G401.6 (cell line): ENCODE measurements around the gene KIF5A.
"Not testable (repeated sequence)": the region's sequence is repeated elsewhere in the genome, so short reads cannot be mapped to it uniquely, and the experiment has no call there.

Experiments
- FAIRE-seq: peaks from 2 replicates; lab custom pipeline; 2012; peaks lifted over from hg19 to GRCh38; lab: Jason Lieb, UNC

KIF5A gene

DNA sequence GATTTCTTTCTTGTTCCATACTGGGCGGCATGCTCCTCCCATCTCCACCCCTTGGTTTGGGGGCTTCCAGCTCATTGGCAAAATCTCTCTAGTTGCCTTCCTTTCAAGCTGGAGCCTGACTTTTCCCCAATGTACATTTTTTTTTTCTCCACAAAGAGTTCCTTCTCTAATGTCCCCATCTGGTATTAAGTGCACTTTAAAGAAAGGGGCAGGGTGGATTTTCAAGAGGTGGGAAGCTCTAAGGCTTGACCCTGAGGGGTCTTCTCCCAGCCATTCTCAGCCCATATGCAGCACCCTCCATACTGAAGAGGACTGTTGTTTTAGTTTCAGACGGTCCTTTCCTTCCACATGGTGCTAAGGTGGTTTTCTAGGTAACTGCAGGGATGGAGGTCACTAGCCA lies 35.3 kb downstream of the KIF5A start:
- FAIRE-seq: no peak

DNA sequence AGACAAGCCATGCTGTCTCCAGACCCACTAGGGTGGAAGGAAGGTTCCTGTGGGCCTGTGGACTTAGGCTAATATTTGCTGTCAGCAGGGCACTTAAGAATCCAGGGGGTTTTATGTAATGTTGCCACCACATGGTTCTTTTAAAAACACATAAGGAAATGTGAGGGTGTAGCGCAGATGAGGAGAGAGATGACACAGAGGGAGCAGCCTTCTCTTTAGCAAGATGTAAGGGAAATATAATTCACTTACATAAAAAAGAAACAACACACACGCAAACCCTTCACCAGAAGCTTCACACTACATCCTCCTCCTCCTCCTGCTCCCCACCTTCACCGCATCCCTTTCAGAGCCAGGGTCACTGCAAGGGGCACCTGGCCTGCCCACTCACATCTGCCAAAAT lies 36.3 kb downstream of the KIF5A start:
- FAIRE-seq: no peak

GRCh38 chr12:57586832-57587429 lies 37.1 kb downstream of the KIF5A start:
- no peak for FAIRE-seq

DNA sequence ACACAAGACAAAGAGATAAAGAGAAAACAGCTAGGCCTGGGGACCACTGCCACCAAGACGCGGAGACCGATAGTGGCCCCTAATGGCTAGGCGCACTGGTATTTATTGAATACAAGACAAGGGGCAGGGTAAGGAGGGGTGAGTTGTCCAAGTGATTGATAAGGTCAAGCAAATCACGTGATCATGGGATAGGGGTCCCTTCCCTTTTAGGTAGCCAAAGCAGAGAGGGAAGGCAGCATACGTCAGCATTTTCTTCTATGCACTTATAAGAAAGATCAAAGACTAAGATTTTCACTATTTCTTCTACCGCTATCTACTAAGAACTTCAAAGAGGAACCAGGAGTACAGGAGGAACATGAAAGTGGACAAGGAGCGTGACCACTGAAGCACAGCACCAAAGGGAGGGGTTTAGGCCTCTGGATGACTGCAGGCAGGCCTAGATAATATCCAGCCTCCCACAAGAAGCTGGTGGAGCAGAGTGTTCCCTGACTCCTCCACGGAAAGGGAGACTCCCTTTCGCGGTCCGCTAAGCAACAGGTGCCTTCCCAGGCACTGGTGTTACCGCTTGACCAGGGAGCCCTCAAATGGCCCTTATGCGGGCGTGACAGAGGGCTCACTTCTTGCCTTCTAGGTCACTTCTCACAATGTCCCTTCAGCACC lies 39.2 kb downstream of the KIF5A start:
- not testable (repeated sequence) for FAIRE-seq

DNA sequence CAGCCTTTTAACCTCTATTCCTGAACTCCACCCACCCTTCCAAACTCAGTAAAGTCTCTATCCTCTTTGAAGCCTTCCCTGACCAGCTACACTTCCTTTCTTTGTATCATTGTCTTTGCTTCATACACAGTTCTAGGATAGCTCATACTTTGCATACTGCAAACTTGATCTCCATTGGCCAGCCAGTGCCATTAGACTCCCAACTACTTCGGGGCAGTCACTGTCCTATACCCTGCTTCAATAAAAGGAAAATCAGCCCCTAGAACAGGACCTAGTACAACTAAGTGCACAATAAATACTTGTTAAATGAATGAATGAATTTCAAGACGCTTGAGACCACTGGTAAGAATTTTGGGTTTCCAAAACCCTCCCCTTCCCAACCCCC lies 40.6 kb downstream of the KIF5A start:
- FAIRE-seq: no peak

- FAIRE-seq: no peak
These were observed 41.3 kb downstream of the KIF5A start, which contains the start of gene PIP4K2C for GRCh38 chr12:57590864-57591781. Gene PIP4K2C (plus strand): TSS chr12:57591192. CDS start chr12:57591290, 98 bp downstream.

DNA sequence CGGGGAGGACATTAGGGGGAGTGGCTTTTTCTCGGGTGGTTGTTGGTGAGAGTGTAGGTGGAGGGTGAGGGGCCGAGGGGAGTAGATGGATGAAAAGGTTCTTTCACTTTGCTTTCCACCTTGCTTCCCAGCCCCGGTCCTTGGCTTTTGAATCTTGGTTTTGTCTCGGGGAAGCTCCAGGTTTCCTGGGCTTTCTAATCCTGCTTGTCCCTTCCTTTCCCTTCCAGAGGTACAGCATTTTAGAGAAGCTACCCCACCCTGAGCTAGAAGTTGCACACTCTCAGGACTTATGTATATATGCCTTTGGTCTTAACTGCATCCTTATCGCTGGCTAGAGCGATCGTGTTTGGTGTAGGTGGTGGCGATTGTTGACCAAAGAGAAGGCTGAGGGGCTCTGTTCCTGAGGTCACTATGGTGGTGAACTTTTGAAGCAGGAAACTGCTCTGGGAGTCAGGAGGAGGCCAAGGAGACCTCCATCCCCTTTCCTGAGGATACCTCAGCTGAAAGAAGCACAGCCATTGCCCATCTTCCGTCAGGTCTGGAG lies 42.0 kb downstream of the KIF5A start:
- no peak for FAIRE-seq

DNA sequence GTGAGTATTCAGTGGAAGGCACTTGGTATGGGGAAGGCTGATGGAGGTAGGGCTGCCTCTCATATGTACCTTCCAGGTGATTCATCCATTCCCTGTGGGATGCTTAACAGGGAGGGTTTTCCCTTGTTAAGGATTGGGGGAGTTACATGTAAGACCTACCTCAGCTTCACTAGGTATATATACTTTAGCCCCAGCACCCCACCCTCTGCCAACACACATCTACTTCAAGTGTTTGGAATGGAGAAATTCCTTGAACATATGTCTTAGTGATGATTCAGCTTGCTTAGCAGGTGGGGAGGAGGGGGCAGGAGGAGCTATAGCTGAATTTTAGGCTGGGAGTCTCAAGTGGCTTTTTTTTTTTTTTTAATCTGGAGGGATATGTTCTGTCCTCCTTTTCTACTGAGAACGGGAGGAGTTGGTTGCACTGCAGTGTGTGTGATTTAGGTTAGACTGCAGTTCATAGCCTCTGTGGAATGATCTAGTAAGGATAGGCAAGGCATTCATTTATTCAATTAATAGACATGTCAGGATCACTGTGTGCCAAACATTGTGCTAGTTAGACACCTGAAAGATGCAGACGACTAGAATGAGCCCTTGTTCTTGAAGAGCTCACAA lies 42.8 kb downstream of the KIF5A start:
- no peak for FAIRE-seq

DNA sequence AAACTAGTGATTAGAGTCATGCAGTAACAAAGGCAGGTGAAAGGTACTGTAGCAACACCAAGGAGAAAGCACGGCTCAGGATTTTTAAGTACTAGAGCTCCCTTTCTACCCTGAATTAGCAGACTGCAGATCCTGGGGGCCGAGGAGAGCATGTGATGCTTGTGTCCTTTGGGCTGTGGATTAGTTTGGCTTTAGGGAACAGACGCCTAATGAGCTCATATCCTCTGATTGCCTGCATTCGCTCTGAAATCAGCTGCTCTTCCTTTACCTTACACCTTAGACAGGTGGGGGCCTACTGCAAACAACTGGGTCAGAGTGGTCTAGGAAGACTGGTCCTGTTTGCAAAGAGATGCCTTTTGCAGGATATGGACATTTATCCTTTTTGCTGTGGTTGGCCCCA lies 43.3 kb downstream of the KIF5A start:
- FAIRE-seq: no peak

- no peak for FAIRE-seq
These were observed 50.6 kb downstream of the KIF5A start for GRCh38 chr12:57600395-57600794.

DNA sequence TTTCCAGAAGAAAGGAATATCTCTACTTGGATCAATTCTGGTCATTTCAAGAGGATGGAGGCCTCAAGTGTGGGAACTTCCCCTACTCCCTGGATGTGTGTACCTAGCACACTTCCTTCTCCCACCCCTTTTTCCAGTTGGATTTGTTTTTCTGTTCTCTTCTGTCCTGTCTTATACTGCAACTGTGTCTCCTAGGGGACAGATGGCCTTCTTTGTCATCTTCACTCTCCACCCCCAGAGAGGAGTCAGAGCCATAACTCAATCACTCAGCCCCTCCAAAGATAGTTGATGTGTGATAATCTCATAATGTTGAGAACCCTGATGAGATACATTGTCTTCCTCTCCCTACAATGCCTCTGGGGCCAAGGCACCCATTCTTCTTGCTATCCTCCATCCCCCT lies 52.7 kb downstream of the KIF5A start:
- FAIRE-seq: no peak

DNA sequence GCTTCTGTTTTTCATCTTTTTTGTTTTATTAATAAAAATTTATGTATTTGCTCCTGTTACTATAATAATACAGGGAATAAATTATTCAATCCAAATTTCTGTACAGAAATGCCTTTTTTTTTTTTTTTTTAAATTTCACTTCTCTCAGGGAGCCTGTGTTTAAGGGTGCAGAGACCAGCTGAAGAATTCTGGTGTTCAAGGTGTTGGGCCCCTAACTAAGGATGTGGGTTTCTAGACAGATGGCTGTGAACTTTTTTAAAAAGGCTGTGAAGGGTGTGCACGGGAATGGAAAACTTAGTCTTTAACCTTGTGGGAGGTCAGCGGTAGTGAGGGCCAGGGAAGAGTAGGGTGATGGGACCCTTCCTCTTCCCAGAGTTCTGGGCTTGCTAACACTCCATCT lies 53.5 kb downstream of the KIF5A start:
- no peak for FAIRE-seq

DNA sequence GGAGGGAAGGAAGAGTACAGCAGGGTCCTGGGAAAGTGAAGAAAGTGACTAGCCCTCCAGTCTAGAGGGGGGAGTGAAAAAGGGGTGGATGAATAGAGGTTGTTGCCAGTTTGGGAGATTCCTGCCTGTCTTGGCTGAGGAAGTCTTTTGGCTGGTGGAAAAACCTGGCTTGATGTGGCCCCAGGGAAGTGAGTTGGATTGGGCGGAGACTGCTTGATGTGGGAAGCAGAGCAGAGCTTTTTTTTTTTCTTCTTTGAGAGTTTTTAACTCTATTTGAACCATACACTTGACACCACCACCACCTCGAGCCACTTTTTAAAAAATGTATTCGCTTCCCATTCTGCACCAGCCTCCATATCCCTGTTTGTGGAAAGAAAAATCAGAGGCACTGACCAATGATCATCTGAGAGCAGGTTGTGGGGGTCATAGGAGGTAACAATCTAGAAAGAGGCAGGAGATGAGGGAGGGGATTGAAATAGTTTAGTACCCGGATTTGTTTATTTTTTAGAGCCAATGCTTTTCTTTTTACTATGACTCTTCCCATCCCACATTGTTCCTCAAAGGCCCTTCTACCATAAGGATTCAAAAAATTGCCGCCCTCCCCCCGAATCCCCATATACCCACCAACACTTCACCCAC lies 54.1 kb downstream of the KIF5A start:
- peak; percentile 67 for FAIRE-seq

DNA sequence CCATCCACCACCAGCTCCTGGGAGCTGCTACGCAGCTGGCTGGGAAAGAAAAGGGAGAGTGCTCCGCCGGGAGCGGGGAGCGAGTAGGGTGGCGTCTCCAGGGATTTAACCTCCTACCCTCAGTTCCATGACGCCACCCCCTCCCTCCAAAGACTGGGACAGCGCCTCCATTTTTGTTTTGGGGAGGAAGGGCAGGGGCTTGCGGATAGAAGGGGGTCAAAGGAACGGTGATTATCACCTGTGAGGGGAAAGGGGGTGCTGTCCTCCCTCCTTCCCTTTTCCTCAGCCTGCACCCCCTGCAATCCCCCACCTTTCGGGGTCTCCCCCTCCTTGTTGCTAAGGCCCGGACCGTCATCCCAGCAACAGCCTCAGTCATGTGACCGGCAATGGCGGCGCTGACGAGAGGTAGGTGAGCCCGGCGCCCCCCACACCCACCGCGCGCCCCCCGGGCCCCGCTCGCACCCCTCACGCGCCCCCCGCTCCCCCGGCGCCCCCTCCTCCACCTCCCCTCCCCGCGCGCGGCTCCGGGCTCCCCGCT lies 54.7 kb downstream of the KIF5A start, which contains the start of gene DTX3:
Gene DTX3, plus strand, starts transcription at position 371 of the 538 bp plus-strand sequence. CDS start 1,694 bp downstream, outside the sequence.
- FAIRE-seq: no peak

DNA sequence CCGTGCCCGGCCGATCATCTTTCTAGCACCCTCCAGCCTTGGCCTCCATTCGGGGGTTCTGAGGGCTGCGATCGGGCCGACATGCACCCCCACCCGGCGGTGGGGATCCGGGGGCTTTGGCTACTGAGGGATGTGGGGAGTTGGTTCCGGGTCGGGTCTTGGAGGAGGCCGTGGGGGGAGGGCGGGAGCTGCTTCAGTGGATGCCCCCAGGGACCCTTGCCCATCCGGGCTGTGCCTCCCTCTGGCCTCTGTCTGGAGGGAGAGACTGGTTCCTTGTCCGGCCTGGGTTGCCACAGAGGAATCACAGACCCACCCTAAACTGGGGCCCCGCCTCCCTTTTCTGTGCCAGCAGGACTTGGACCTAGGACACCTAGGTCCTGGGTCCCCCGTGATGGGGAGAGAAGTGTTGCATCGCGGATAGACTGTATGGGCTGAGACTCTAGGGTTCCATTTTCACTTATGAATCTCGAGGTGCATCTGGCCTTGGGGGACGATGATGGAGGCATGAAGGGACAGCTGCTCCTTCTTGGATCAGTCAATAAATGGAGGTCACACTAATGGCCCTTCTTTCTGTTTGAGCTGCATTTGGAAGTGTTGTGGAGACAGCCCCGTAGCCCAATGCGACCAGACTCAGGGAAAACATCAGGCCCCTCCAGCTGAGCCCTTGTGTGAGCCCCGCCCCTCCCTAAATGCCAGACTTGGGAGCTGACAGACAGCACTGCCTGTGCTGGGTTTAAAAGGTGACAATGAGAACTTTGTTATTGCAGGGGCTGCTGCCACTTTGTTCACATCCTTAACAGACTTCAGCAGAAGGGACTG lies 55.4 kb downstream of the KIF5A start:
- no peak for FAIRE-seq

GRCh38 chr12:57605811-57606311 lies 56.0 kb downstream of the KIF5A start:
- FAIRE-seq: no peak

DNA sequence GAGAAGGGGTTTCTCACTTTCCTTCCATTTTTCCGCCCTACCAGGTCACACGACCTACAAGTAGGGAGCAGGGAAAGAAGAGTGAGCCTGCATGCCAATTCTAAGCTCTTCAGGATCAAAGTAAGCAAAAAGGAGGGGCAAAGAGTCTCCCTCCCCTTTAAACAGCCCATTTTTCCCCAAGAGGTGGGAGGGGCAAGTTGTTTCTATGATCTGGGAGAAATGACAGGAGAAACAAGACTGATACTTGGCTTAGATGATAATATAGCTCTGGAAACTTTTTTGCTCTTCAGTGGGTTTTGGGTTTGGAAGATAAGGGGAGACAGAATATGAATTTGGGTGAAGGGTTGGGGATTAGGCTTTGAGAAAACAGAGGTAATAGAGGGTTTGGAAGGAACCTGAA lies 56.6 kb downstream of the KIF5A start:
- FAIRE-seq: no peak

DNA sequence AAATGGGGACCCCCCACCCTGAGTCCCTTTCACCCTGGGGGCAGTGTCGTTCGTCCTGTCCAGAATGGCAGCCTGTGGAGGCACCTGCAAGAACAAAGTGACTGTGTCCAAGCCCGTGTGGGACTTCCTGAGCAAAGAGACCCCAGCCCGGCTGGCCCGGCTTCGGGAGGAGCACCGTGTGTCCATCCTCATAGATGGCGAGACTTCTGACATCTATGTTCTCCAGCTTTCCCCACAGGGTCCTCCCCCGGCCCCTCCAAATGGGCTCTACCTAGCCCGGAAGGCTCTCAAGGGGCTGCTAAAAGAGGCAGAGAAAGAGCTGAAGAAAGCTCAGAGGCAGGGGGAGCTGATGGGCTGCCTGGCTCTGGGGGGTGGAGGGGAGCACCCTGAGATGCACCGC lies 57.0 kb downstream of the KIF5A start:
- no peak for FAIRE-seq

- no peak for FAIRE-seq
These were observed 58.3 kb downstream of the KIF5A start for GRCh38 chr12:57607958-57608663.
